ENCODE data around the gene TPRN.

GRCh38 chr9:137148242-137148641 is 52.3 kb downstream of the TPRN start:
- TF ChIP-seq CTCF (conservative IDR thresholded peaks at IDR 0.05 in 1 of 2, IDR thresholded peaks at IDR 0.05 in 1 of 2; ENCODE audit: extremely low read depth in 1 of 2, insufficient read depth in 1 of 2, low read depth in 1 of 2, low read length in 2 of 2) (no peak), EZH2 (IDR thresholded peaks at IDR 0.05; ENCODE audit: borderline replicate concordance, low read length) (no peak)

Measured in mammary epithelial cell (primary cell).